Fibroblast of lung (primary cell): ENCODE measurements around the gene CAPN9. TPM values are rescaled to one million over a fixed set of nuclear protein-coding genes. Genes with fewer than 3 reads are reported as not detected.

Experiments
- DNase-seq, 2 donors: peaks; one replicate each; pipeline versions ENCODE4 v3.0.0 to v3.0.0-alpha.2; 2010; ENCODE audit warnings: low read depth in 2 of 2
- H2AFZ ChIP-seq: 2 replicates; pipeline ENCODE4 v1.5.1; 2012; ENCODE audit warnings: low read length, control low read depth, inconsistent platforms
- H3K27ac ChIP-seq: 2 replicates; pipeline ENCODE4 v1.5.1; 2011; ENCODE audit warnings: low read length, control low read depth; ENCODE audit not compliant: insufficient read depth
- H3K27me3 ChIP-seq: 2 replicates; pipeline ENCODE4 v1.5.1; 2011; ENCODE audit warnings: mild to moderate bottlenecking, low read length; ENCODE audit not compliant: control insufficient read depth, insufficient read depth
- H3K36me3 ChIP-seq: 2 replicates; pipeline ENCODE4 v1.5.1; 2011; ENCODE audit warnings: low read length; ENCODE audit not compliant: control insufficient read depth, insufficient read depth
- H3K4me1 ChIP-seq: 2 replicates; pipeline ENCODE4 v1.5.1; 2011; ENCODE audit warnings: low read length; ENCODE audit not compliant: control insufficient read depth, insufficient read depth; ENCODE audit errors: extremely low read depth
- H3K4me2 ChIP-seq: 2 replicates; pipeline ENCODE4 v1.5.1; 2011; ENCODE audit warnings: low read length, control low read depth; ENCODE audit not compliant: insufficient read depth; ENCODE audit errors: extremely low read depth
- H3K4me3 ChIP-seq, 4 experiments: fragments of 200-600 bp in 1 of 4; sonication (generic) in 1 of 4; replicated peaks in 1 of 4; 2 replicates each; pipeline ENCODE4 v1.5.1; 2011 to 2016; ENCODE audit warnings: low read length in 4 of 4, low read depth in 3 of 4, mild to moderate bottlenecking in 3 of 4, control low read depth in 2 of 4, inconsistent platforms in 1 of 4, mixed read lengths in 1 of 4; ENCODE audit not compliant: insufficient read depth in 1 of 4; ENCODE audit errors: control extremely low read depth in 1 of 4
- H3K79me2 ChIP-seq: 2 replicates; pipeline ENCODE4 v1.5.1; 2012; ENCODE audit warnings: mild to moderate bottlenecking, low read length, inconsistent platforms; ENCODE audit not compliant: control insufficient read depth, insufficient read depth
- H3K9ac ChIP-seq: 2 replicates; pipeline ENCODE4 v1.5.1; 2011; ENCODE audit warnings: mild to moderate bottlenecking, low read length, control low read depth; ENCODE audit not compliant: insufficient read depth
- H3K9me3 ChIP-seq: 2 replicates; pipeline ENCODE4 v1.5.1; 2012; ENCODE audit warnings: low read depth, low read length; ENCODE audit not compliant: control insufficient read depth, insufficient read depth
- H4K20me1 ChIP-seq: 2 replicates; pipeline ENCODE4 v1.5.1; 2011; ENCODE audit warnings: low read length; ENCODE audit not compliant: control insufficient read depth, insufficient read depth; ENCODE audit errors: extremely low read depth
- EZH2 ChIP-seq: IDR thresholded peaks from 2 replicates; pipeline ENCODE4 v1.5.1; 2012; ENCODE audit warnings: low read length, control low read depth, mild to moderate bottlenecking; ENCODE audit errors: missing control alignments
- polyA plus RNA-seq, 2 donors: library from polyadenylated mRNA; depleted of rRNA in 1 of 2; stranded (reverse) in 1 of 2; unstranded in 1 of 2; fragments of >200 nt; gene quantifications; 2 replicates each; pipeline ENCODE4 v1.2.1, GENCODE V29; 2011 to 2012; ENCODE audit warnings: missing spikeins in 1 of 2
- total RNA-seq: library from RNA; depleted of rRNA; stranded (reverse); fragments of >200 nt; gene quantifications from 2 replicates; pipeline ENCODE4 v1.2.1, GENCODE V29; 2014
- TF ChIP-seq, protein P1 (sequence below), 2 donors: IDR thresholded peaks in 1 of 2; conservative IDR thresholded peaks in 1 of 2; 1 replicate in 1 of 2; 2 replicates in 1 of 2; pipeline ENCODE4 v1.5.1; 2011 to 2012; ENCODE audit warnings: low read length in 2 of 2, control low read depth in 1 of 2, inconsistent platforms in 1 of 2, low read depth in 1 of 2, mild to moderate bottlenecking in 1 of 2

Gene CAPN9
- total and polyA plus RNA-seq, 2 donors (not counting 1 experiment from before 2014, with no cell fraction given), result 0.17 TPM; not detected in 1

DNA sequence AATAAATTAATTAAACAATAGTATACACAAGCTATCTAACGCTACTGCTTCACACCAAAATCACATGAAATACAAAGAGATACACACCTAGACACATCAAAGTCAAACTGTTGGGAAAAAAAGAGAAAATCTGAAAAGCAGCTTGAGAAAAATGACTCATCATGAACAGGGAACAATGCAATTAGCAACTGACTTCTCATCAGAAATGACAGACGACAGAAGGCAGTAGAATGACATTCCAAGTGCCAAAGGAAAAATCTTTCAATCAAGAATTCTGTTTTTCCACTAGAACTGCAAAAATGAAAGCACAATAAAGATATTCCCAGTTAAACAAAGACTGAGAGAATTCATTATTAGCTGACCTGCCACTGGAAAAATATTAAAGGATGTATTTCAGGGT lies 57.2 kb downstream of the CAPN9 start:
- H3K4me1 ChIP-seq, result no peaks in the 10 kb centered on the region
- no peak for TF ChIP-seq EZH2
- TF ChIP-seq, protein P1, sequence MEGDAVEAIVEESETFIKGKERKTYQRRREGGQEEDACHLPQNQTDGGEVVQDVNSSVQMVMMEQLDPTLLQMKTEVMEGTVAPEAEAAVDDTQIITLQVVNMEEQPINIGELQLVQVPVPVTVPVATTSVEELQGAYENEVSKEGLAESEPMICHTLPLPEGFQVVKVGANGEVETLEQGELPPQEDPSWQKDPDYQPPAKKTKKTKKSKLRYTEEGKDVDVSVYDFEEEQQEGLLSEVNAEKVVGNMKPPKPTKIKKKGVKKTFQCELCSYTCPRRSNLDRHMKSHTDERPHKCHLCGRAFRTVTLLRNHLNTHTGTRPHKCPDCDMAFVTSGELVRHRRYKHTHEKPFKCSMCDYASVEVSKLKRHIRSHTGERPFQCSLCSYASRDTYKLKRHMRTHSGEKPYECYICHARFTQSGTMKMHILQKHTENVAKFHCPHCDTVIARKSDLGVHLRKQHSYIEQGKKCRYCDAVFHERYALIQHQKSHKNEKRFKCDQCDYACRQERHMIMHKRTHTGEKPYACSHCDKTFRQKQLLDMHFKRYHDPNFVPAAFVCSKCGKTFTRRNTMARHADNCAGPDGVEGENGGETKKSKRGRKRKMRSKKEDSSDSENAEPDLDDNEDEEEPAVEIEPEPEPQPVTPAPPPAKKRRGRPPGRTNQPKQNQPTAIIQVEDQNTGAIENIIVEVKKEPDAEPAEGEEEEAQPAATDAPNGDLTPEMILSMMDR (conservative IDR thresholded peaks at IDR 0.05 in 1 of 2, IDR thresholded peaks at IDR 0.05 in 1 of 2; ENCODE audit: low read depth in 1 of 2, low read length in 2 of 2), result no peak
- H3K36me3 ChIP-seq, result no peaks in the 10 kb centered on the region
- no peaks in the 10 kb centered on the region for H4K20me1 ChIP-seq
- H3K27ac ChIP-seq, result no peak overlapping the region
- no peak for DNase-seq
- H2AFZ ChIP-seq, result no peak overlapping the region
- no peak overlapping the region for H3K4me3 ChIP-seq
- no peaks in the 10 kb centered on the region for H3K79me2 ChIP-seq
- no peaks in the 10 kb centered on the region for H3K9me3 ChIP-seq
- peaks cover 2% of the 10 kb centered on the region for H3K27me3 ChIP-seq
- no peak overlapping the region for H3K9ac ChIP-seq
- no peak overlapping the region for H3K4me2 ChIP-seq

DNA sequence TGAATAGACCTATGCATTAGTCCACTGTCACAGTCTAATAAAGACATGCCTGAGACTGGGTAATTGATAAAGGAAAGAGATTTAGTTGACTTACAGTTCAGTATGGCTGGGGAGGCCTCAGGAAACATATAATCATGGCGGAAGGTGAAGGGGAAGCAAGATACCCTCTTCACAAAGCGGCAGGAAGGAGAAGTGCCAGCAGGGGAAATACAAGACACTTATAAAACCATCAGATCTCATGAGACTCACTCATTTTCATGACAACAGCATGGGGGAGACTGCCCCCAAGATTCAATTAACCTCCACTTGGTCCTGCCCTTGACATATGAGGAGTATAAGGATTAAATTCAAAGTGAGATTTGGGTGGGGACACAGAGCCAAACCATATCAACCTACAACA lies 59.4 kb downstream of the CAPN9 start:
- H3K4me1 ChIP-seq, result no peaks in the 10 kb centered on the region
- no peak overlapping the region for H3K27ac ChIP-seq
- H3K9ac ChIP-seq, result no peak overlapping the region
- no peak overlapping the region for H3K4me3 ChIP-seq
- no peak overlapping the region for H2AFZ ChIP-seq
- no peaks in the 10 kb centered on the region for H3K9me3 ChIP-seq
- TF ChIP-seq EZH2, result no peak
- TF ChIP-seq, protein P1 (conservative IDR thresholded peaks at IDR 0.05 in 1 of 2, IDR thresholded peaks at IDR 0.05 in 1 of 2; ENCODE audit: low read depth in 1 of 2, low read length in 2 of 2), result no peak
- no peaks in the 10 kb centered on the region for H3K79me2 ChIP-seq
- no peaks in the 10 kb centered on the region for H3K36me3 ChIP-seq
- H3K4me2 ChIP-seq, result no peak overlapping the region
- DNase-seq, result no peak
- no peaks in the 10 kb centered on the region for H4K20me1 ChIP-seq
- H3K27me3 ChIP-seq, result peaks cover 2% of the 10 kb centered on the region

DNA sequence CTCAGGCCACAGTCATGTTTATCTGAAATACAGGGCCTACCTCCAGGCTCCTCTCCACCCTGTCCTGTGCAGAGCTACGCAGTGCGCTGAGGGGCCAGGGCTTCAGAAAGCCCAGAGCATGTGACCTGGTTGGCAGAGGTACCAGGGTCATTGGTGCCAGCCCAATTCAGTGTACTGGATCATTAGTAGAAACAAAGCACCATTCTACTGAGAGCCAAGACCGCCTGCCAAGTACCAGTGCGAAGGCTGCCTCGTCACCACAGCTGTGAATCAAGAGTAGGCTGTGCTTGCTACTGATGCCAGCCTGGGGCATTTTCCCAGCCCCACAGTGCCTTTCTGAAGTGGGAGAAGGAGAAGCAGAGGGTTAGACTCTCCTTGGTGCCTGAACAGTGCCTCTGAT lies 59.8 kb downstream of the CAPN9 start:
- no peaks in the 10 kb centered on the region for H3K9me3 ChIP-seq
- peaks cover 2% of the 10 kb centered on the region for H3K27me3 ChIP-seq

More for the DNA sequence above, 59.8 kb downstream of the CAPN9 start:
- Histone ChIP-seq H3K9ac (no peak overlapping the region), H2AFZ (no peak overlapping the region), H3K4me3 (no peak overlapping the region), H3K27ac (no peak overlapping the region), H3K79me2 (no peaks in the 10 kb centered on the region), H3K36me3 (no peaks in the 10 kb centered on the region), H3K4me1 (no peaks in the 10 kb centered on the region), H3K4me2 (no peak overlapping the region), H4K20me1 (no peaks in the 10 kb centered on the region)
- DNase-seq, result no peak
- TF ChIP-seq, protein P1 (conservative IDR thresholded peaks at IDR 0.05 in 1 of 2, IDR thresholded peaks at IDR 0.05 in 1 of 2; ENCODE audit: low read depth in 1 of 2, low read length in 2 of 2), result no peak
- no peak for TF ChIP-seq EZH2
